ENCODE data around the gene CCS. TPM values are rescaled to one million over a fixed set of nuclear protein-coding genes. Genes with fewer than 3 reads are reported as not detected.

The CCS gene
- total RNA-seq, 6 experiments from 2014 or later, result 22.6 to 54.2 (median 34.3) TPM

DNA sequence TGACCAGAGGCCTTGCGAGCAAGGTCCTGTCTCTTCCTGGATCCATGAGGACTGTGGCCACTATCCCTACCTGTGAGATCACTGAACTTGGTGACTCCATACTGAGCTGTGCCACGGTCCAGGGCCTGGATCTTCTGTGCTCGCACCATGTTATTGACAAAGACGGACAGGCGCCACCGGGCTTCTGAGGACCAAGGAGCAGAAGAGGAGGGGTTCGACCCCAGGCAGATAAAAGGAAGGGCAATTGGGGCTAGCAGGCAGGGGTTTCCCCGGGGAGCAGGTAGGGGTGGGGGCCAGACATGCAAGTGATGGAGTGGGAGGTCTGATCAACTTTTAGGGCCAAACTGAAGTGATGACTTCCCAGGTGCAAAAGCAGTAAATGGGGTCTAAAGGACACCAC, 26.8 kb upstream of the CCS start:
- Histone ChIP-seq H3K36me3 (no peaks in the 10 kb centered on the region), H3K27ac (no peak overlapping the region), H3K9me3 (no peaks in the 10 kb centered on the region), H3K4me1 (peaks cover 0 to 5% (median 0%) of the 10 kb centered on the region in 4 donors), H3K4me3 (no peak overlapping the region), H3K27me3 (no peaks in the 10 kb centered on the region)
- DNase-seq (no peak), ATAC-seq (no peak)
- intact Hi-C loops (cut with DNase I), result no loop called here
- 91% methylated on average over 6 of the region's 8 CpGs for WGBS (ENCODE audit: insufficient coverage, low coverage, low lambda C conversion rate, missing lambda C conversion rate)
- no peak for TF ChIP-seq POLR2A (IDR thresholded peaks at IDR 0.05)
- TF ChIP-seq, protein P1, sequence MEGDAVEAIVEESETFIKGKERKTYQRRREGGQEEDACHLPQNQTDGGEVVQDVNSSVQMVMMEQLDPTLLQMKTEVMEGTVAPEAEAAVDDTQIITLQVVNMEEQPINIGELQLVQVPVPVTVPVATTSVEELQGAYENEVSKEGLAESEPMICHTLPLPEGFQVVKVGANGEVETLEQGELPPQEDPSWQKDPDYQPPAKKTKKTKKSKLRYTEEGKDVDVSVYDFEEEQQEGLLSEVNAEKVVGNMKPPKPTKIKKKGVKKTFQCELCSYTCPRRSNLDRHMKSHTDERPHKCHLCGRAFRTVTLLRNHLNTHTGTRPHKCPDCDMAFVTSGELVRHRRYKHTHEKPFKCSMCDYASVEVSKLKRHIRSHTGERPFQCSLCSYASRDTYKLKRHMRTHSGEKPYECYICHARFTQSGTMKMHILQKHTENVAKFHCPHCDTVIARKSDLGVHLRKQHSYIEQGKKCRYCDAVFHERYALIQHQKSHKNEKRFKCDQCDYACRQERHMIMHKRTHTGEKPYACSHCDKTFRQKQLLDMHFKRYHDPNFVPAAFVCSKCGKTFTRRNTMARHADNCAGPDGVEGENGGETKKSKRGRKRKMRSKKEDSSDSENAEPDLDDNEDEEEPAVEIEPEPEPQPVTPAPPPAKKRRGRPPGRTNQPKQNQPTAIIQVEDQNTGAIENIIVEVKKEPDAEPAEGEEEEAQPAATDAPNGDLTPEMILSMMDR (IDR thresholded peaks at IDR 0.05), result no peak

DNA sequence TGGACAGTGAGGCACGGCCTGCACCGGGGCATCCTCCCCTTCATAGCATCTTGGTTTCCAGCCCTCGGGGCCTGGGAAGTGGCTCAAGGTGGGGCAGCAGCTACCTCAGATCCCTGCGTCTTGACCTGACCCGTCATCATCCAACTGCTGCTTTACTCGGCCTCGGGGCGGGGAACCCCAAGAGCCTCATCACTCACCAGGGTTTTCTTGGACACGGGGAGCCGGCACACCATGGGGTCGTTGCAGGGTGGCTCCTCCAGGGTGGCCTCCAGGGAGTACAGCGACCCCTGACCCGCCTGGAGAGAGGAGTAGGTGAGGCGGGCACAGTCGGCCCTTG, 25.2 kb upstream of the CCS start:
- intact Hi-C loops (cut with DNase I), result no loop called here
- WGBS (ENCODE audit: insufficient coverage, low coverage, low lambda C conversion rate, missing lambda C conversion rate), result no CpG with 5 or more reads among the region's 15 CpGs
- TF ChIP-seq, protein P1 (IDR thresholded peaks at IDR 0.05), result no peak
- TF ChIP-seq POLR2A (IDR thresholded peaks at IDR 0.05), result no peak
- Histone ChIP-seq H3K4me1 (peaks cover 0 to 5% (median 0%) of the 10 kb centered on the region in 4 donors), H3K27ac (no peak overlapping the region), H3K27me3 (no peaks in the 10 kb centered on the region), H3K4me3 (peak overlapping the region; percentile 65 to 70 (median 68)), H3K36me3 (no peaks in the 10 kb centered on the region), H3K9me3 (no peaks in the 10 kb centered on the region)
- ATAC-seq (no peak), DNase-seq (no peak)

DNA sequence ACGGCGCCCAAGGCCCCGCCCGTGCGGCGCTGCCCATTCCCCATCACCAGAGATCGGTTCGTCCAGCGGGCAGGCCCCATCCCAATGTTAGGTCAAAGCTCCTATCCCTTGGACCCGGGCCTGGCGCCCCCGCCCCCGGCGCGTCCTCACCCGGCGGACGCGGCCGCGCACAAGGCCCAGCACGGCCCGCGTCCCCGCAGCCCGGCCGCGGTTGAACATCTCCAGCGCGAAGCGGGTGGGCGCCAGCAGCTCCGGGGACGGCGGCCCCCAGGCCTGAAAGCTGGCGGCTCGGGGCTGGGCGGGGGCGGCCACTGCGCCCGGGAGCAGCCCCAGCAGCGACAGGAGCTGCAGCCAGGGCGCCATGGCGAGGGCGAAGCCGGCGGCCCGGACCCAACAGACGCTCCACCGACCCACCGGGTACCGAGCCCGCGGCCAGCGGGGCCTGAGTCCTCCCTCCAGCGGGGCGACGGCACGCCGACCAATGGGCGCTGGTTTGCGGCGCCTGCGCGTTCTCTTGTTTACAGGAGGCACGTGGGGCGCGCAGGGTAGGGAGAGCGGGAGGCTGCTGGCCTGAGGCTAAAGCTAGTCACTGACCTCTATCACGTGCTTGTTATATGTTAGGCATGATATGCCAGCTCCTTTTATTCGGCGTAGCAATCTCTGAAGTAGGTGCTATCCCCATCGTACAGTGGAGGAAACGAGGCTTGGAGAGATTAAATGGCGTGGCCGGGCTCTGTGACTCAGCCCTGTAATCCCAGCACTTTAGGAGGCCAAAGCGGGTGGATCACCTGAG, 24.7 kb upstream of the CCS start, which contains the start of gene CTSF:
TSS of gene CTSF (minus strand) at position 483 of the 793 bp plus-strand sequence. CDS start at position 363, 120 bp downstream.
- 6% methylated on average over 17 of the region's 77 CpGs for WGBS (ENCODE audit: insufficient coverage, low coverage, low lambda C conversion rate, missing lambda C conversion rate)
- Histone ChIP-seq H3K4me1 (peaks cover 0 to 5% (median 0%) of the 10 kb centered on the region in 4 donors), H3K4me3 (peak within 1 kb of the TSS; percentile 65 to 70 (median 68)), H3K27ac (peak within 1 kb of the TSS in 2 of 3 donors; percentile 3 to 28), H3K36me3 (no peaks in the 10 kb centered on the region), H3K9me3 (no peaks in the 10 kb centered on the region), H3K27me3 (no peaks in the 10 kb centered on the region)
- intact Hi-C loops (cut with DNase I), result no loop called here
- peak; percentile 90 to 93 (median 93) for DNase-seq
- TF ChIP-seq, protein P1 (IDR thresholded peaks at IDR 0.05), result no peak
- no peak for TF ChIP-seq POLR2A (IDR thresholded peaks at IDR 0.05)
- ATAC-seq, result peak; percentile 95 to 99 (median 98)

DNA sequence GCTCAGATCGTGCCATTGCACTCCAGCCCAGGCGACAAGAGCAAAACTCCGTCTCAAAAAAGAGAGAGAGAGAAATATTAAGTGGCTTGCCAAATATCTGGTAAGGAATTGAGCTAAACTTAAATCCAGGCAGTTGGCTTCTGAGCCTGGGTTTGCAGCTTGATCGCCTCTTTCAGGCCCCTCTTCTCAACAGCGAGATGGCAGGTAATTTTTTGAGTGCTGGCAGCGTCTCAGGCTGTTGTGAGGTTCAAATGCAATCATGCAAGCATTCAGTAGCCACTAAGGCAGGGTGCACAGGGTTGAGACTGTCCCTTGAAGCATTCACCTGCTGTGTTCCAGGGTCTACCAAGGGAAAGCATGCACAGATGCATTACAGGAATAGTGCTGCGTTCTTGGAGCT, 23.9 kb upstream of the CCS start:
- H3K4me1 ChIP-seq, result peaks cover 0 to 5% (median 0%) of the 10 kb centered on the region in 4 donors
- H3K27ac ChIP-seq, result peak overlapping the region in 1 of 3 donors; percentile 28
- intact Hi-C loops (cut with DNase I), result no loop called here
- ATAC-seq, result no peak
- DNase-seq, result no peak
- no peak for TF ChIP-seq POLR2A (IDR thresholded peaks at IDR 0.05)
- TF ChIP-seq, protein P1 (IDR thresholded peaks at IDR 0.05), result no peak
- no peaks in the 10 kb centered on the region for H3K9me3 ChIP-seq
- H3K27me3 ChIP-seq, result no peaks in the 10 kb centered on the region
- WGBS (ENCODE audit: insufficient coverage, low coverage, low lambda C conversion rate, missing lambda C conversion rate), result 72% methylated on average over 5 of the region's 7 CpGs
- no peaks in the 10 kb centered on the region for H3K36me3 ChIP-seq
- H3K4me3 ChIP-seq, result no peak overlapping the region

All from right lobe of liver (tissue), 6 donors.